ENCODE data around the gene ARSI. TPM values are rescaled to one million over a fixed set of nuclear protein-coding genes. Genes with fewer than 3 reads are reported as not detected.

Gene ARSI
- polyA plus RNA-seq, 1 of the 3 experiments (the other 2 are of a cell fraction) = 0.20 TPM

DNA sequence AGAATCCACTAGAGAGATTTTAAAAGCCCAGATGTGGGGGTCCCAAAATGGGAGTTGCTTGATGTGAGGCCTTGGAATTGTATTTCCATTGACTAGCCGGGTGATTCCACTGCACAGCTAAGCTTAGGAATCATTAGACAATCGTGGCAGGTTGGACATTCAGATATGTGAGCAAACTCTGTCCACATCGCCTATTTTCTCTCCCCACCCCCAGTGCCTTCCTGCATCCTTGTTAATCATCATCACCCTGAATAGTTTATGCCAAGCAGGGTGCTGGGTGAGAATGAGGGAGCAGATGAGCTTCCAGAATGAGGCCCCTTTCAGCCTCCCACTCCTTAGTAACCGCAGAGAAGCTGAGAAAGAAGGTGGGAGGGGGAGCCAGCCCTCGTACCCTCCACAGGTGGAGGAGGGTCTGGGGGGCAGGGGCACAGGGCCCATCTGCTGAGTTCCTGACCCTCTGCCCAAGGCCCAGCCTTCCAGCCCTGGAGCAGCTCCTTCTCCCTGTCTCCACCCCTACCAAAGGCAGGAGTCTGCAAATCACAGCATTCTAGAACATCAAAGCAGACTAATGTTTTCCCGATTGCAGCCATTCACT, 47.1 kb upstream of the ARSI start:
- no peak overlapping the region for H3K27ac ChIP-seq (ENCODE audit: low read depth in 2 of 2, low read length in 1 of 2)
- no peak for TF ChIP-seq JUND (IDR thresholded peaks at IDR 0.05)
- TF ChIP-seq RFX5 (IDR thresholded peaks at IDR 0.05; ENCODE audit: low read length) = no peak
- TF ChIP-seq SMC3 (IDR thresholded peaks at IDR 0.05; ENCODE audit: low read depth, low read length) = no peak
- TF ChIP-seq, protein P1, sequence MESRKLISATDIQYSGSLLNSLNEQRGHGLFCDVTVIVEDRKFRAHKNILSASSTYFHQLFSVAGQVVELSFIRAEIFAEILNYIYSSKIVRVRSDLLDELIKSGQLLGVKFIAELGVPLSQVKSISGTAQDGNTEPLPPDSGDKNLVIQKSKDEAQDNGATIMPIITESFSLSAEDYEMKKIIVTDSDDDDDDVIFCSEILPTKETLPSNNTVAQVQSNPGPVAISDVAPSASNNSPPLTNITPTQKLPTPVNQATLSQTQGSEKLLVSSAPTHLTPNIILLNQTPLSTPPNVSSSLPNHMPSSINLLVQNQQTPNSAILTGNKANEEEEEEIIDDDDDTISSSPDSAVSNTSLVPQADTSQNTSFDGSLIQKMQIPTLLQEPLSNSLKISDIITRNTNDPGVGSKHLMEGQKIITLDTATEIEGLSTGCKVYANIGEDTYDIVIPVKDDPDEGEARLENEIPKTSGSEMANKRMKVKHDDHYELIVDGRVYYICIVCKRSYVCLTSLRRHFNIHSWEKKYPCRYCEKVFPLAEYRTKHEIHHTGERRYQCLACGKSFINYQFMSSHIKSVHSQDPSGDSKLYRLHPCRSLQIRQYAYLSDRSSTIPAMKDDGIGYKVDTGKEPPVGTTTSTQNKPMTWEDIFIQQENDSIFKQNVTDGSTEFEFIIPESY (IDR thresholded peaks at IDR 0.05; ENCODE audit: borderline replicate concordance, low read depth) = no peak
- TF ChIP-seq NRF1 (IDR thresholded peaks at IDR 0.05; ENCODE audit: low read depth, low read length) = no peak
- TF ChIP-seq TEAD4 (IDR thresholded peaks at IDR 0.05; ENCODE audit: borderline replicate concordance, insufficient read depth) = no peak
- H3K9me2 ChIP-seq = no peaks in the 10 kb centered on the region
- ChIA-PET CTCF (interaction anchor here (0.6 to 7.1 kb wide), 33 partner anchors 10 to 353 kb away, joined by 3 to 109 read pairs (median 4); no protein-coding TSS in a partner anchor), POLR2A (no interaction called here)
- no peak overlapping the region for H3K4me3 ChIP-seq (ENCODE audit: low read depth in 2 of 2, low read length in 1 of 2)
- H3K9ac ChIP-seq = no peak overlapping the region
- H3K4me1 ChIP-seq (ENCODE audit: control insufficient read depth in 1 of 2, insufficient read depth in 2 of 2, low read depth in 1 of 2, low read length in 1 of 2) = peaks cover 0 to 14% of the 10 kb centered on the region in 2 experiments; a peak in 2 of 4 replicates
- no peaks in the 10 kb centered on the region for H3K36me3 ChIP-seq (replicated peaks in 1 of 2; ENCODE audit: control insufficient read depth in 1 of 2, insufficient read depth in 2 of 2, low read length in 1 of 2)
- H3K9me3 ChIP-seq = no peaks in the 10 kb centered on the region
- no peak overlapping the region for H2AFZ ChIP-seq (ENCODE audit: low read depth)
- 83% methylated on average over 4 of the region's 6 CpGs for WGBS (ENCODE audit: low lambda C conversion rate)
- H4K20me1 ChIP-seq (ENCODE audit: insufficient read depth) = no peaks in the 10 kb centered on the region
- H3K4me2 ChIP-seq = no peak overlapping the region
- no peaks in the 10 kb centered on the region for H3K79me2 ChIP-seq (ENCODE audit: insufficient read depth)
- peaks cover 4% of the 10 kb centered on the region for H3F3A ChIP-seq (replicated peaks; ENCODE audit: insufficient read depth)
- no peak for DNase-seq
- H3K27me3 ChIP-seq (ENCODE audit: insufficient read depth) = no peaks in the 10 kb centered on the region

DNA sequence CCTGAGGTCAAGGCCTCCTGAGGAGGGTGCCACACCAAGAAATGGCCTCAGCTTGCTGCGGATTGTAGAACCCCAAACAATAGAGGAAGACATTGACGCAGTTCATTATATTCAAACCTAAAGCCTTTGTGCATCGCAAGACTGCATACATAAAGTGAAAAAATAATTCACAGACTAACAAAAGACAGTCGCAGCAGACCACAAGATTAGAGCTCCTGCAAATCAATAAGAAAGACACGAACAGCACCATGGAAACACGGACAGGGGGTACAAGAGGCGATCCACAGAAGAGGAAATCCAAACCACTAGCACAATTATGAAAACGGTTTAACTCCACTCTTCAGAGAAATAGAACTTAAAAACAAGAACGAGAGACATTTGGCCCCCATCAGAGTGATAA, 44.7 kb upstream of the ARSI start:
- Histone ChIP-seq H3K27me3 (ENCODE audit: insufficient read depth) (no peaks in the 10 kb centered on the region), H3K79me2 (ENCODE audit: insufficient read depth) (no peaks in the 10 kb centered on the region), H3K9ac (no peak overlapping the region), H3K36me3 (replicated peaks in 1 of 2; ENCODE audit: control insufficient read depth in 1 of 2, insufficient read depth in 2 of 2, low read length in 1 of 2) (no peaks in the 10 kb centered on the region), H2AFZ (ENCODE audit: low read depth) (no peak overlapping the region), H3K27ac (ENCODE audit: low read depth in 2 of 2, low read length in 1 of 2) (no peak overlapping the region), H3K4me2 (no peak overlapping the region), H3K4me1 (ENCODE audit: control insufficient read depth in 1 of 2, insufficient read depth in 2 of 2, low read depth in 1 of 2, low read length in 1 of 2) (peaks cover 0 to 11% of the 10 kb centered on the region in 2 experiments; a peak in 2 of 4 replicates), H3K9me3 (no peaks in the 10 kb centered on the region), H4K20me1 (ENCODE audit: insufficient read depth) (no peaks in the 10 kb centered on the region), H3F3A (replicated peaks; ENCODE audit: insufficient read depth) (peaks cover 4% of the 10 kb centered on the region), H3K9me2 (no peaks in the 10 kb centered on the region), H3K4me3 (ENCODE audit: low read depth in 2 of 2, low read length in 1 of 2) (no peak overlapping the region)
- WGBS (ENCODE audit: low lambda C conversion rate) = 89% methylated on average over 9 of the region's 9 CpGs
- TF ChIP-seq TCF12 (IDR thresholded peaks at IDR 0.05) (no peak), RCOR1 (IDR thresholded peaks at IDR 0.05; ENCODE audit: low read length) (no peak)
- POLR2A ChIA-PET = no interaction called here
- CTCF ChIA-PET = interaction anchor here (7.1 kb wide), 1 partner anchor 75 kb away, joined by 109 read pairs; no protein-coding TSS in a partner anchor
- DNase-seq = no peak

DNA sequence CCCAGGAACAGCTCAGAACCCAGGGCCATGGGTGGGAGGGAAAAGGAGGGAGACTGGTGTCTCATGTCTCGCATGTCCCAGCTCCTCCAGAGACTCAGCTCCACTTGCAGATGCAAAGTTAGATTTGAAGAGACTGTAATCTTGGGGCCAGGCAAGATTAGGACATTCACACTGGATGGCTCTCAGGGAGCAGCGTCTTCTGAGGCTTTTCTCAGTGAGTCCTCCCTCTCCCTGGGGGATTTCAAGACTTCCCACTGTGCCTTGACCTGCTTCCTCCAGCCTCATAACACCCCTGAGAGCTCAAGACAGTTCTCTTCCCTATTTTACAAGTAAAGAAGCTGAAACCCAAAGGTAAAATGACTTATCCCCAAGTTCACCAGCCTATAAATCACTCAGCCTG, 44.3 kb upstream of the ARSI start:
- no peaks in the 10 kb centered on the region for H3K79me2 ChIP-seq (ENCODE audit: insufficient read depth)
- peaks cover 4% of the 10 kb centered on the region for H3F3A ChIP-seq (replicated peaks; ENCODE audit: insufficient read depth)
- ChIA-PET POLR2A (no interaction called here), CTCF (interaction anchor here (7.1 kb wide), 1 partner anchor 75 kb away, joined by 109 read pairs; no protein-coding TSS in a partner anchor)
- WGBS (ENCODE audit: low lambda C conversion rate) = 100% methylated on average over 2 of the region's 2 CpGs
- H3K27me3 ChIP-seq (ENCODE audit: insufficient read depth) = no peaks in the 10 kb centered on the region
- H3K4me1 ChIP-seq (ENCODE audit: control insufficient read depth in 1 of 2, insufficient read depth in 2 of 2, low read depth in 1 of 2, low read length in 1 of 2) = peaks cover 0 to 11% of the 10 kb centered on the region in 2 experiments; a peak in 2 of 4 replicates
- H3K9me3 ChIP-seq = no peaks in the 10 kb centered on the region
- no peak overlapping the region for H3K4me2 ChIP-seq
- H3K9ac ChIP-seq = no peak overlapping the region
- no peaks in the 10 kb centered on the region for H3K9me2 ChIP-seq
- H3K27ac ChIP-seq (ENCODE audit: low read depth in 2 of 2, low read length in 1 of 2) = no peak overlapping the region
- no peaks in the 10 kb centered on the region for H3K36me3 ChIP-seq (replicated peaks in 1 of 2; ENCODE audit: control insufficient read depth in 1 of 2, insufficient read depth in 2 of 2, low read length in 1 of 2)
- DNase-seq = no peak
- H2AFZ ChIP-seq (ENCODE audit: low read depth) = no peak overlapping the region
- no peaks in the 10 kb centered on the region for H4K20me1 ChIP-seq (ENCODE audit: insufficient read depth)
- H3K4me3 ChIP-seq (ENCODE audit: low read depth in 2 of 2, low read length in 1 of 2) = no peak overlapping the region
- TF ChIP-seq RCOR1 (IDR thresholded peaks at IDR 0.05; ENCODE audit: low read length) (no peak), NFIC (IDR thresholded peaks at IDR 0.05; ENCODE audit: borderline replicate concordance) (no peak), ELF1 (IDR thresholded peaks at IDR 0.05) (no peak), FOSL2 (IDR thresholded peaks at IDR 0.05; ENCODE audit: borderline replicate concordance, low read depth) (no peak), SIN3A (IDR thresholded peaks at IDR 0.05; ENCODE audit: borderline replicate concordance, low read depth, low read length) (no peak), EZH2phosphoT487 (IDR thresholded peaks at IDR 0.05; ENCODE audit: borderline replicate concordance, low read depth) (no peak), MEF2A (IDR thresholded peaks at IDR 0.05; ENCODE audit: borderline replicate concordance, low read depth) (no peak), GABPA (IDR thresholded peaks at IDR 0.05; ENCODE audit: low read depth) (no peak), TCF12 (IDR thresholded peaks at IDR 0.05) (no peak), SMC3 (IDR thresholded peaks at IDR 0.05; ENCODE audit: low read depth, low read length) (no peak)
- TF ChIP-seq, protein P2, sequence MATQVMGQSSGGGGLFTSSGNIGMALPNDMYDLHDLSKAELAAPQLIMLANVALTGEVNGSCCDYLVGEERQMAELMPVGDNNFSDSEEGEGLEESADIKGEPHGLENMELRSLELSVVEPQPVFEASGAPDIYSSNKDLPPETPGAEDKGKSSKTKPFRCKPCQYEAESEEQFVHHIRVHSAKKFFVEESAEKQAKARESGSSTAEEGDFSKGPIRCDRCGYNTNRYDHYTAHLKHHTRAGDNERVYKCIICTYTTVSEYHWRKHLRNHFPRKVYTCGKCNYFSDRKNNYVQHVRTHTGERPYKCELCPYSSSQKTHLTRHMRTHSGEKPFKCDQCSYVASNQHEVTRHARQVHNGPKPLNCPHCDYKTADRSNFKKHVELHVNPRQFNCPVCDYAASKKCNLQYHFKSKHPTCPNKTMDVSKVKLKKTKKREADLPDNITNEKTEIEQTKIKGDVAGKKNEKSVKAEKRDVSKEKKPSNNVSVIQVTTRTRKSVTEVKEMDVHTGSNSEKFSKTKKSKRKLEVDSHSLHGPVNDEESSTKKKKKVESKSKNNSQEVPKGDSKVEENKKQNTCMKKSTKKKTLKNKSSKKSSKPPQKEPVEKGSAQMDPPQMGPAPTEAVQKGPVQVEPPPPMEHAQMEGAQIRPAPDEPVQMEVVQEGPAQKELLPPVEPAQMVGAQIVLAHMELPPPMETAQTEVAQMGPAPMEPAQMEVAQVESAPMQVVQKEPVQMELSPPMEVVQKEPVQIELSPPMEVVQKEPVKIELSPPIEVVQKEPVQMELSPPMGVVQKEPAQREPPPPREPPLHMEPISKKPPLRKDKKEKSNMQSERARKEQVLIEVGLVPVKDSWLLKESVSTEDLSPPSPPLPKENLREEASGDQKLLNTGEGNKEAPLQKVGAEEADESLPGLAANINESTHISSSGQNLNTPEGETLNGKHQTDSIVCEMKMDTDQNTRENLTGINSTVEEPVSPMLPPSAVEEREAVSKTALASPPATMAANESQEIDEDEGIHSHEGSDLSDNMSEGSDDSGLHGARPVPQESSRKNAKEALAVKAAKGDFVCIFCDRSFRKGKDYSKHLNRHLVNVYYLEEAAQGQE (IDR thresholded peaks at IDR 0.05; ENCODE audit: low read depth, low read length) = no peak
- TF ChIP-seq, protein P3, sequence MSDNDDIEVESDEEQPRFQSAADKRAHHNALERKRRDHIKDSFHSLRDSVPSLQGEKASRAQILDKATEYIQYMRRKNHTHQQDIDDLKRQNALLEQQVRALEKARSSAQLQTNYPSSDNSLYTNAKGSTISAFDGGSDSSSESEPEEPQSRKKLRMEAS (IDR thresholded peaks at IDR 0.05; ENCODE audit: low read depth) = no peak
